PFSK-1 (cell line): ENCODE measurements around the gene HSPG2.

ENCODE experiments used
- FOXP2 ChIP-seq: optimal IDR thresholded peaks from 2 replicates; pipeline ENCODE3; 2011; ENCODE audit warnings: borderline replicate concordance, control low read depth, inconsistent platforms; ENCODE audit not compliant: insufficient read depth; ENCODE audit errors: extremely low read length, extremely low read depth
- POLR2AphosphoS5 ChIP-seq: IDR thresholded peaks from 2 replicates; pipeline ENCODE4 v1.6.1; 2012; ENCODE audit warnings: low read depth, mild to moderate bottlenecking, control low read depth, low read length, moderate library complexity
- SIN3A ChIP-seq: IDR thresholded peaks from 2 replicates; pipeline ENCODE4 v1.6.1; 2012; ENCODE audit warnings: mild to moderate bottlenecking, low read length, moderate library complexity, borderline replicate concordance; ENCODE audit not compliant: insufficient read depth
- TAF1 ChIP-seq: IDR thresholded peaks from 2 replicates; pipeline ENCODE4 v1.6.1; 2012; ENCODE audit warnings: low read length, control low read depth, borderline replicate concordance; ENCODE audit not compliant: insufficient read depth
- TF ChIP-seq, protein P1 (sequence below), 2 experiments: IDR thresholded peaks; 2 replicates each; pipeline versions ENCODE4 v1.6.1 to v1.8.0; 2011 to 2012; ENCODE audit warnings: low read depth in 2 of 2, low read length in 2 of 2, control low read depth in 1 of 2, inconsistent platforms in 1 of 2, mild to moderate bottlenecking in 1 of 2, moderate library complexity in 1 of 2; ENCODE audit not compliant: insufficient read depth in 1 of 2

Gene HSPG2

DNA sequence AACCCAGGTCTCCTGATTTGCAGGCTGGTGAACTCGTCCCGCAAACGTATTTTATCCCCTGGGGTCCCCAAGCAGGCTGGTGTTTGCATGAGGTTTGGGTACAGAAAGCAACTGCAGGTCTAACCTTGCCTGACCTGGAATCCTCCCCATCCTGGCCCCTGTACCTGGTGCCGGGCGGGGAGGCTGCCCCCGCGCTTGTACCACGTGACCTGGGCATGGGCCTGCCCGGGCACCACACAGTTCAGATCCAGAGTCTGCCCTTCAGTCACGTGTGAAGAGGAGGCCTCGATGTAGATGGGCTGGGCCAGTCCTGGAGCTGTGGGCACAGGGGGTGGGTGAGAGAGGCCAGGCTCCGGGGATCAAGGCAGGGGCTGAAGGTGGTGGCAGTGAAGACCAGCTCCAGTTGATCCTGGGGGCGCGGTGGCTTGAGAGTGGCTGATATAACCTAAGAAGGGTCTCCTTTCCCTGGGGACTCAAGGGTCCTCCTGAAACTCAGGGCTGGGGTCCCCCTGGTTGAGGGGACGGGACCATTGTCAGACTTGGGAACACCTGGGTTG lies 94.4 kb downstream of the HSPG2 start:
- TF ChIP-seq SIN3A: no peak
- no peak for TF ChIP-seq POLR2AphosphoS5
- TF ChIP-seq FOXP2: no peak
- no peak for TF ChIP-seq TAF1
- TF ChIP-seq, protein P1, sequence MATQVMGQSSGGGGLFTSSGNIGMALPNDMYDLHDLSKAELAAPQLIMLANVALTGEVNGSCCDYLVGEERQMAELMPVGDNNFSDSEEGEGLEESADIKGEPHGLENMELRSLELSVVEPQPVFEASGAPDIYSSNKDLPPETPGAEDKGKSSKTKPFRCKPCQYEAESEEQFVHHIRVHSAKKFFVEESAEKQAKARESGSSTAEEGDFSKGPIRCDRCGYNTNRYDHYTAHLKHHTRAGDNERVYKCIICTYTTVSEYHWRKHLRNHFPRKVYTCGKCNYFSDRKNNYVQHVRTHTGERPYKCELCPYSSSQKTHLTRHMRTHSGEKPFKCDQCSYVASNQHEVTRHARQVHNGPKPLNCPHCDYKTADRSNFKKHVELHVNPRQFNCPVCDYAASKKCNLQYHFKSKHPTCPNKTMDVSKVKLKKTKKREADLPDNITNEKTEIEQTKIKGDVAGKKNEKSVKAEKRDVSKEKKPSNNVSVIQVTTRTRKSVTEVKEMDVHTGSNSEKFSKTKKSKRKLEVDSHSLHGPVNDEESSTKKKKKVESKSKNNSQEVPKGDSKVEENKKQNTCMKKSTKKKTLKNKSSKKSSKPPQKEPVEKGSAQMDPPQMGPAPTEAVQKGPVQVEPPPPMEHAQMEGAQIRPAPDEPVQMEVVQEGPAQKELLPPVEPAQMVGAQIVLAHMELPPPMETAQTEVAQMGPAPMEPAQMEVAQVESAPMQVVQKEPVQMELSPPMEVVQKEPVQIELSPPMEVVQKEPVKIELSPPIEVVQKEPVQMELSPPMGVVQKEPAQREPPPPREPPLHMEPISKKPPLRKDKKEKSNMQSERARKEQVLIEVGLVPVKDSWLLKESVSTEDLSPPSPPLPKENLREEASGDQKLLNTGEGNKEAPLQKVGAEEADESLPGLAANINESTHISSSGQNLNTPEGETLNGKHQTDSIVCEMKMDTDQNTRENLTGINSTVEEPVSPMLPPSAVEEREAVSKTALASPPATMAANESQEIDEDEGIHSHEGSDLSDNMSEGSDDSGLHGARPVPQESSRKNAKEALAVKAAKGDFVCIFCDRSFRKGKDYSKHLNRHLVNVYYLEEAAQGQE (IDR thresholded peaks at IDR 0.05; ENCODE audit: insufficient read depth in 1 of 2, low read depth in 2 of 2, low read length in 2 of 2): no peak

DNA sequence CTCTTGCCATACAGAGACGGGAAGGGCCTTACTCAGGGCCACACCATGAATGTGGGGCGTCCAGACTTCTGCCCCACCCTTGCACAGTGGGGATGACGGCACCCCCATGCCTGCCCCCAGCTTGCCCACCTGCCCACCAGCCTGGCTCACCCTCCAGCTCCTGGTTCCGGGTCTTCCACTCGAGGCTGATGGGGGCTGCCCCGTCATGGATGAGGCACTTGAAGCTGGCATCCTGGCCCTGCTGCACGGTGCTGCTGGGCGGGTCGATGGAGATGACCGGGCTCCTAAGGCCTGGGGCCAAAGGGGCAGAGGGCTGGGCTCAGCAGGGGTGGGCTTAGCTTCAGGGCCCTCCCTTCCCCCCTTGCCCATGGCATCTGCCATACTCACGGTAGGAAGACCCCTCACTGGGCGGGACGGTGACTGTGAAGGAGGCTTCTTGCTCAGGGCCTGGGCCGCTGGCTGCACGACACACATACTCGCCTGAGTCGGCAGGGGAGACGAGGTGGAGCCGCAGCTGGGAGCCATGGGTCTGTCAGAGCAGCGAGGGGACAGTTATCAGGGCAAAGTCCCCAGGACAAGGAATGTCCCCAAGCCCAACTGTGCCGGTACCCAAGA lies 95.2 kb downstream of the HSPG2 start:
- TF ChIP-seq, protein P1 (IDR thresholded peaks at IDR 0.05; ENCODE audit: insufficient read depth in 1 of 2, low read depth in 2 of 2, low read length in 2 of 2): no peak
- TF ChIP-seq FOXP2 (no peak), TAF1 (no peak)

DNA sequence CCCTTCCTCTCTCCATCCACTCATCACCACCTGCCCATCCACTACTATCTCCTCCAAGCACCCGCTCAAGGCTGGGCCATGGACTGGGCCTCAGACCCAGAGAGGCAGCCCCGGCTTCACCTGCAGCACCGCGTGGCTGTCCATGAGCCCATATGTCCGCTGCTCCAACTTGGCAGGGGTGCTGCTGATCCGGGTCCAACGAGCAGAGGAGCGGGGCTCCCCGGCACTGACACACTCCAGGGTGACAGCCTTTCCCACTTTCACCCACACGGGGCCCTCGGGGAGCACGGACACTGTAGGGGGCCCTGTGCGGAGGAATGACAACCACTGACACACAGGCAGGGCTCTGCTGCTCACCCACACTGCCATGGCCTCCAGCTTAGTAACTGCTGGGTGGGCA lies 96.1 kb downstream of the HSPG2 start:
- no peak for TF ChIP-seq POLR2AphosphoS5
- TF ChIP-seq FOXP2: no peak
- no peak for TF ChIP-seq SIN3A
- TF ChIP-seq, protein P1 (IDR thresholded peaks at IDR 0.05; ENCODE audit: insufficient read depth in 1 of 2, low read depth in 2 of 2, low read length in 2 of 2): no peak
- TF ChIP-seq TAF1: no peak

DNA sequence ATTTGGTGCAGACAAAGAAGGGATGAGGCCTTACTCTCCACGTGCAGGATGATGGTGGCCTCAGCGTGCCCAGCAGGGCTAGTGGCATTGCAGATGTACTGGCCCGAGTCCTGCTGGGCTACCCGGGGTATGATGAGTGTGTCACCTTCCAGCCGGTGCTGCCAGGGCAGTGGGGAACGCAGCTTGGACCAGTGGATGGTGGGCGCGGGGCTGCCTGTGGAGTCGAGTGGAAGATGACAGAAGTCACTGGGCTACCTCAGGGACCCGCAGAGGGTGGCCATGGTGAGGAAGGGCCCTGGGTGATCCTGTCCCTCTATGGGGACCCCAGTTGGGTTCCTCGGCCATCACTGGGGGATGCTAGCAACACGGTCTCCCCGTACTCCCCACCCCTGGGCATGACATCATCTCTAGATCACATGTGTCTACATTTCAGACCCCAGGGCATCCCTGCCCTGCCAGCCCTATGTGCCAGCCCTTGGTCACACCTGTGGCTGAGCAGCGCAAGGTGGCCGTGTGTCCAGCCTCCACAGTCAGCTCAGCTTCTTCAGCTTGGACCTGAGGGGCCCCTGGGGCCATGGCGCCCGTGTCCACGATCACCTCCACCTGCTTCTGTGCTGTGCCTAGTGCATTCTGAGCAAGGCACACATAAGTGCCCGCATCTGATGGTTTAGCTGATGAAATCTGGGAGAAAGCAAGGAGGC lies 97.6 kb downstream of the HSPG2 start:
- TF ChIP-seq POLR2AphosphoS5 (no peak), TAF1 (no peak), FOXP2 (no peak), SIN3A (no peak)
- TF ChIP-seq, protein P1 (IDR thresholded peaks at IDR 0.05; ENCODE audit: insufficient read depth in 1 of 2, low read depth in 2 of 2, low read length in 2 of 2): no peak
